GM23338 (cell line): ENCODE data around the gene MICALL2.

Source experiments
- CREB1 ChIP-seq: fragments of 250-450 bp; sonication (Bioruptor Pico); IDR thresholded peaks from 2 replicates; pipeline ENCODE4 v1.5.0; 2020; ENCODE audit warnings: low read depth, mild to moderate bottlenecking, moderate library complexity
- CTCF ChIP-seq, 2 experiments: fragments of 200-600 bp in 1 of 2; sonication (generic) in 1 of 2; conservative IDR thresholded peaks; 2 replicates each; pipeline versions ENCODE4 v1.5.1 to v1.6.1; 2016 to 2017; ENCODE audit warnings: antibody characterized with exemption in 2 of 2, low read depth in 2 of 2, mild to moderate bottlenecking in 2 of 2, moderate library complexity in 1 of 2
- EZH2 ChIP-seq: fragments of 200-600 bp; sonication (generic); IDR thresholded peaks from one replicate; pipeline ENCODE4 v1.8.0; 2017; ENCODE audit warnings: antibody characterized with exemption, mild to moderate bottlenecking, low read depth; ENCODE audit not compliant: unreplicated experiment
- POLR2AphosphoS5 ChIP-seq: IDR thresholded peaks from 2 replicates; pipeline ENCODE4 v1.6.1; 2016; ENCODE audit warnings: antibody characterized with exemption, low read depth
- REST ChIP-seq: IDR thresholded peaks from one replicate; pipeline ENCODE4 v1.6.1; 2018; ENCODE audit warnings: antibody characterized with exemption; ENCODE audit not compliant: unreplicated experiment
- ZNF331 ChIP-seq: fragments of 250-450 bp; sonication (Bioruptor Pico); IDR thresholded peaks from 2 replicates; pipeline ENCODE4 v1.5.0; 2020; ENCODE audit warnings: low read depth, mild to moderate bottlenecking, moderate library complexity

GRCh38 chr7:1478480-1478879, 19.2 kb upstream of the MICALL2 start:
- TF ChIP-seq REST (no peak), POLR2AphosphoS5 (no peak), CTCF (conservative IDR thresholded peaks at IDR 0.05; ENCODE audit: low read depth in 2 of 2) (no peak), EZH2 (no peak), CREB1 (CRISPR knock-in tag) (no peak), ZNF331 (no peak)
